IPS DF 4.7 (cell line): ENCODE results near the gene HDAC2.
A peak's percentile ranks its signal among the peaks of the same experiment; 100 is the strongest.
"Not testable (repeated sequence)": the region's sequence is repeated elsewhere in the genome, so short reads cannot be mapped to it uniquely, and the experiment has no call there.

Experiments
- DNase-seq: peaks from one replicate; pipeline ENCODE4 v3.0.0-alpha.2; 2013; ENCODE audit warnings: low spot score; ENCODE audit errors: extremely low read depth

The HDAC2 gene

GRCh38 chr6:113970805-113971676, at the start of gene HDAC2:
HDAC2 (minus strand) TSS chr6:113971148; CDS start chr6:113970908, 240 bp downstream.
- peak; percentile 28 for DNase-seq

- DNase-seq: no peak
Measured at GRCh38 chr6:114020196-114020595, 49.2 kb upstream of the HDAC2 start.

GRCh38 chr6:114017146-114017545, 46.2 kb upstream of the HDAC2 start:
- not testable (repeated sequence) for DNase-seq

GRCh38 chr6:114014106-114014505, 43.2 kb upstream of the HDAC2 start:
- DNase-seq: not testable (repeated sequence)

- not testable (repeated sequence) for DNase-seq
Measured at GRCh38 chr6:114011486-114011885, 40.5 kb upstream of the HDAC2 start.

GRCh38 chr6:114010540-114010939, 39.6 kb upstream of the HDAC2 start:
- DNase-seq: no peak

- no peak for DNase-seq
Measured at GRCh38 chr6:114009192-114009591, 38.2 kb upstream of the HDAC2 start.

- DNase-seq: no peak
Measured at GRCh38 chr6:114008331-114008730, 37.4 kb upstream of the HDAC2 start.

GRCh38 chr6:114007516-114007915, 36.6 kb upstream of the HDAC2 start:
- DNase-seq: no peak

GRCh38 chr6:114001354-114001753, 30.4 kb upstream of the HDAC2 start:
- DNase-seq: no peak

- no peak for DNase-seq
Measured at GRCh38 chr6:114000069-114000468, 29.1 kb upstream of the HDAC2 start.

- DNase-seq: no peak
Measured at GRCh38 chr6:113999284-113999683, 28.3 kb upstream of the HDAC2 start.

- no peak for DNase-seq
Measured at GRCh38 chr6:113998811-113999210, 27.9 kb upstream of the HDAC2 start.

GRCh38 chr6:113997116-113997515, 26.2 kb upstream of the HDAC2 start:
- no peak for DNase-seq

- no peak for DNase-seq
Measured at GRCh38 chr6:113995634-113996033, 24.7 kb upstream of the HDAC2 start.

GRCh38 chr6:113994934-113995342, 24.0 kb upstream of the HDAC2 start:
- no peak for DNase-seq

- no peak for DNase-seq
Measured at GRCh38 chr6:113989675-113990074, 18.7 kb upstream of the HDAC2 start.

GRCh38 chr6:113982675-113983074, 11.7 kb upstream of the HDAC2 start:
- not testable (repeated sequence) for DNase-seq

GRCh38 chr6:113982055-113982550, 11.2 kb upstream of the HDAC2 start:
- no peak for DNase-seq

GRCh38 chr6:113980937-113981554, 10.1 kb upstream of the HDAC2 start:
- peak; percentile 33 for DNase-seq

GRCh38 chr6:113979937-113980336, 9.0 kb upstream of the HDAC2 start:
- no peak for DNase-seq

- DNase-seq: no peak
Measured at GRCh38 chr6:113978084-113978675, 7.2 kb upstream of the HDAC2 start.
